GM23338 (cell line): Measurements from ENCODE around the gene WDR74. TPM values are rescaled to one million over a fixed set of nuclear protein-coding genes. Genes with fewer than 3 reads are reported as not detected.
"Not testable (repeated sequence)": the region's sequence is repeated elsewhere in the genome, so short reads cannot be mapped to it uniquely, and the experiment has no call there.

Experiments used
- ATAC-seq: fragments of 200-7000 bp; cut with Tn5 transposase; 3 replicates; pipeline ENCODE4 v1.9.1; 2020
- DNase-seq: peaks from one replicate; pipeline ENCODE4 v3.0.0-alpha.2; 2015; ENCODE audit warnings: low spot score
- H2AFZ ChIP-seq: fragments of 200-600 bp; sonication (generic); 2 replicates; pipeline ENCODE4 v1.8.0; 2016; ENCODE audit warnings: antibody characterized with exemption, mild to moderate bottlenecking, moderate library complexity
- H3F3A ChIP-seq: fragments of 200-600 bp; sonication (generic); replicated peaks from 2 replicates; pipeline ENCODE4 v1.8.0; 2017; ENCODE audit warnings: antibody characterized with exemption, mixed run types, low read depth
- H3K27ac ChIP-seq: fragments of 200-600 bp; sonication (generic); 2 replicates; pipeline ENCODE4 v1.6.1; 2016; ENCODE audit warnings: low read depth
- H3K27me3 ChIP-seq: fragments of 200-600 bp; sonication (generic); 2 replicates; pipeline ENCODE4 v1.8.0; 2016; ENCODE audit warnings: mild to moderate bottlenecking, mixed run types, moderate library complexity; ENCODE audit not compliant: insufficient read depth
- H3K36me3 ChIP-seq: fragments of 200-600 bp; sonication (generic); 2 replicates; pipeline ENCODE4 v1.8.0; 2016; ENCODE audit warnings: mild to moderate bottlenecking; ENCODE audit not compliant: insufficient read depth
- H3K4me1 ChIP-seq: fragments of 200-600 bp; sonication (generic); 2 replicates; pipeline ENCODE4 v1.8.0; 2016; ENCODE audit warnings: mild to moderate bottlenecking, moderate library complexity; ENCODE audit not compliant: insufficient read depth
- H3K4me2 ChIP-seq: fragments of 200-600 bp; sonication (generic); 2 replicates; pipeline ENCODE4 v1.7.1; 2017; ENCODE audit warnings: mixed run types
- H3K4me3 ChIP-seq: fragments of 200-600 bp; sonication (generic); 2 replicates; pipeline ENCODE4 v1.6.1; 2016; ENCODE audit warnings: mixed run types
- H3K79me2 ChIP-seq: fragments of 200-600 bp; sonication (generic); replicated peaks from 2 replicates; pipeline ENCODE4 v1.8.0; 2017; ENCODE audit warnings: mild to moderate bottlenecking; ENCODE audit not compliant: insufficient read depth
- H3K9me2 ChIP-seq: fragments of 200-600 bp; sonication (generic); 2 replicates; pipeline ENCODE4 v1.8.0; 2017; ENCODE audit not compliant: insufficient read depth
- H4K20me1 ChIP-seq: fragments of 200-600 bp; sonication (generic); replicated peaks from 2 replicates; pipeline ENCODE4 v1.8.0; 2017; ENCODE audit warnings: mild to moderate bottlenecking; ENCODE audit not compliant: insufficient read depth
- H3K27ac Mint-ChIP-seq: 2 replicates; pipeline ENCODE4 v1.8.0; 2020; ENCODE audit warnings: inconsistent platforms, mild to moderate bottlenecking, moderate library complexity, mixed read lengths
- H3K27me3 Mint-ChIP-seq: 3 replicates; pipeline ENCODE4 v1.8.0; 2022; ENCODE audit warnings: low read depth, mild to moderate bottlenecking, moderate library complexity, mixed read lengths, inconsistent platforms; ENCODE audit not compliant: insufficient read depth, poor library complexity
- H3K36me3 Mint-ChIP-seq: 3 replicates; pipeline ENCODE4 v1.8.0; 2021; ENCODE audit warnings: low read depth, mild to moderate bottlenecking, inconsistent platforms, moderate library complexity, mixed read lengths
- H3K4me1 Mint-ChIP-seq: 3 replicates; pipeline ENCODE4 v1.8.0; 2020; ENCODE audit warnings: mild to moderate bottlenecking, inconsistent platforms, mixed read lengths
- H3K4me3 Mint-ChIP-seq: 3 replicates; pipeline ENCODE4 v1.8.0; 2021; ENCODE audit warnings: moderate library complexity, mild to moderate bottlenecking, inconsistent platforms, mixed read lengths
- H3K9me3 Mint-ChIP-seq: 3 replicates; pipeline ENCODE4 v1.8.0; 2020; ENCODE audit warnings: moderate library complexity, mild to moderate bottlenecking, inconsistent platforms, mixed read lengths
- EZH2phosphoT487 ChIP-seq: fragments of 200-600 bp; sonication (generic); IDR thresholded peaks from one replicate; pipeline ENCODE4 v1.8.1; 2018; ENCODE audit warnings: antibody characterized with exemption; ENCODE audit not compliant: unreplicated experiment
- NANOG ChIP-seq: IDR thresholded peaks from 2 replicates; pipeline ENCODE4 v1.6.1; 2016; ENCODE audit warnings: antibody characterized with exemption, borderline replicate concordance
- POLR2AphosphoS5 ChIP-seq: IDR thresholded peaks from 2 replicates; pipeline ENCODE4 v1.6.1; 2016; ENCODE audit warnings: antibody characterized with exemption, low read depth
- STAT1 ChIP-seq: IDR thresholded peaks from one replicate; pipeline ENCODE4 v1.6.1; 2016; ENCODE audit warnings: antibody characterized with exemption; ENCODE audit not compliant: unreplicated experiment
- ZNF462 ChIP-seq: fragments of 250-450 bp; sonication (Bioruptor Pico); IDR thresholded peaks from 2 replicates; pipeline ENCODE4 v1.5.0; 2020; ENCODE audit warnings: mild to moderate bottlenecking, moderate library complexity
- polyA plus RNA-seq: library from polyadenylated mRNA; unstranded; fragments of >200 nt; fragmentation: Nextera tagmentation; extraction: Ambion mirVana; gene quantifications from 2 replicates; pipeline ENCODE4 v1.2.1, GENCODE V29; 2016
- total RNA-seq: library from RNA; depleted of rRNA; stranded (reverse); fragments of >200 nt; shearing (Covaris generic); gene quantifications from 2 replicates; pipeline ENCODE4 v1.2.3, GENCODE V29; 2014

The WDR74 gene
- total and polyA plus RNA-seq, 2 experiments from 2014 or later, result 94.4 to 136 TPM

- peaks cover 20% of the 10 kb centered on the region; the same call in 1 of the 2 replicates for H3F3A ChIP-seq
- ATAC-seq, result no peak
- H3K36me3 ChIP-seq, result no peaks in the 10 kb centered on the region; the same call in 1 of the 2 replicates
- no peak for TF ChIP-seq ZNF462 (CRISPR knock-in tag)
- no peak for TF ChIP-seq EZH2phosphoT487
- TF ChIP-seq NANOG, result no peak
- no peak for TF ChIP-seq POLR2AphosphoS5
- no peak for TF ChIP-seq STAT1
- peaks cover 8% of the 10 kb centered on the region for H3K79me2 ChIP-seq
- H3K4me2 ChIP-seq, result no peak overlapping the region
- H3K9me3 Mint-ChIP-seq, result peaks cover 19% of the 10 kb centered on the region
- H3K27me3 Mint-ChIP-seq, result peaks cover 21% of the 10 kb centered on the region
- no peak overlapping the region for H3K27ac ChIP-seq
- no peaks in the 10 kb centered on the region for H3K9me2 ChIP-seq
- H4K20me1 ChIP-seq, result no peaks in the 10 kb centered on the region
- no peak overlapping the region for H3K4me3 ChIP-seq
- peak overlapping the region; percentile 14; the same call in 1 of the 3 replicates for H3K4me3 Mint-ChIP-seq
- no peak for DNase-seq
- peaks cover 14% of the 10 kb centered on the region for H3K4me1 Mint-ChIP-seq
- H3K4me1 ChIP-seq, result peaks cover 7% of the 10 kb centered on the region
- peak overlapping the region; percentile 18; the same call in 1 of the 2 replicates for H2AFZ ChIP-seq
- peaks cover 20% of the 10 kb centered on the region for H3K36me3 Mint-ChIP-seq
- peak overlapping the region; percentile 2; the same call in 1 of the 2 replicates for H3K27ac Mint-ChIP-seq
- H3K27me3 ChIP-seq, result no peaks in the 10 kb centered on the region
These were observed 4.1 kb upstream of the WDR74 start for GRCh38 chr11:62843466-62843865.

GRCh38 chr11:62842891-62843290 lies 3.5 kb upstream of the WDR74 start:
- not testable (repeated sequence) for H3K4me3 Mint-ChIP-seq, H3K9me2 ChIP-seq, DNase-seq, H3K4me1 ChIP-seq, H3K27ac Mint-ChIP-seq, ATAC-seq, H3K36me3 ChIP-seq, H3K27me3 ChIP-seq, H4K20me1 ChIP-seq
- Histone ChIP-seq H2AFZ (0 out of 2 replicates have a peak overlapping the region, but pooled peaks have one; percentile 54), H3K4me2 (peak overlapping the region; percentile 67), H3K79me2 (peaks cover 14% of the 10 kb centered on the region), H3K4me3 (peak overlapping the region; percentile 45), H3F3A (peaks cover 20% of the 10 kb centered on the region; the same call in 1 of the 2 replicates), H3K27ac (peak overlapping the region; percentile 93)
- Mint-ChIP-seq H3K9me3 (peaks cover 15% of the 10 kb centered on the region), H3K4me1 (peaks cover 14% of the 10 kb centered on the region), H3K27me3 (peaks cover 16% of the 10 kb centered on the region), H3K36me3 (peaks cover 16% of the 10 kb centered on the region)
